Measurements from ENCODE around the gene TAS2R8. TPM values are rescaled to one million over a fixed set of nuclear protein-coding genes. Genes with fewer than 3 reads are reported as not detected.
"Not testable (repeated sequence)": the region's sequence is repeated elsewhere in the genome, so short reads cannot be mapped to it uniquely, and the experiment has no call there.

The TAS2R8 gene
- total RNA-seq, 5 donors from 2014 or later (not counting 1 experiment from before 2014, with no cell fraction given) = not detected

- no peak for ATAC-seq (replicated peaks in 1 of 4)
- H3K27me3 ChIP-seq (replicated peaks in 1 of 2; ENCODE audit: control insufficient read depth in 2 of 2, extremely low read depth in 1 of 2, insufficient read depth in 2 of 2, low read length in 1 of 2) = peaks cover 0 to 3% of the 10 kb centered on the region in 2 experiments
- DNase-seq = no peak
- no peak within 1 kb of the TSS for H3K4me3 Mint-ChIP-seq
- no peaks in the 10 kb centered on the region for H3K9me3 Mint-ChIP-seq
- H3K27ac ChIP-seq (ENCODE audit: low read length) = no peak within 1 kb of the TSS
- WGBS (ENCODE audit: insufficient coverage) = no CpG with 5 or more reads among the region's 4 CpGs
- no peak within 1 kb of the TSS for H3K27ac Mint-ChIP-seq
- no peaks in the 10 kb centered on the region for H3K9me3 ChIP-seq
- no peak within 1 kb of the TSS for H3K4me3 ChIP-seq (ENCODE audit: control insufficient read depth in 1 of 2, extremely low read depth in 1 of 2, low read length in 1 of 2)
- H3K36me3 Mint-ChIP-seq = no peaks in the 10 kb centered on the region
- H3K4me1 ChIP-seq (ENCODE audit: control insufficient read depth in 1 of 2, extremely low read depth in 1 of 2, insufficient read depth in 2 of 2, low read length in 2 of 2) = no peaks in the 10 kb centered on the region
- ChIA-PET POLR2A (no interaction called here), CTCF (no interaction called here)
- no peaks in the 10 kb centered on the region for H3K4me1 Mint-ChIP-seq
- peaks cover 30 to 36% of the 10 kb centered on the region in 2 donors for H3K27me3 Mint-ChIP-seq
- no peaks in the 10 kb centered on the region for H3K36me3 ChIP-seq (ENCODE audit: control insufficient read depth in 2 of 2, extremely low read depth in 1 of 2, insufficient read depth in 1 of 2, low read length in 1 of 2)
These were observed 4.5 kb downstream of the TAS2R8 start, which contains the start of gene TAS2R7 for GRCh38 chr12:10802587-10802986. TAS2R7 (minus strand) TSS chr12:10802627; CDS start chr12:10802570, 57 bp downstream.

GRCh38 chr12:10801741-10802140 is 5.3 kb downstream of the TAS2R8 start:
- Mint-ChIP-seq H3K36me3 (no peaks in the 10 kb centered on the region), H3K4me1 (no peaks in the 10 kb centered on the region), H3K9me3 (no peaks in the 10 kb centered on the region), H3K27ac (no peak overlapping the region), H3K4me3 (no peak overlapping the region), H3K27me3 (peaks cover 30 to 40% of the 10 kb centered on the region in 2 donors)
- 60% methylated on average over 1 of the region's 5 CpGs for WGBS (ENCODE audit: insufficient coverage)
- CTCF ChIA-PET = interaction anchor here in 1 of 2 donors (0.5 kb wide), 1 partner anchor 1935 kb away, joined by 3 read pairs; no protein-coding TSS in a partner anchor
- POLR2A ChIA-PET = no interaction called here
- H3K27ac ChIP-seq (ENCODE audit: low read length) = no peak overlapping the region
- H3K27me3 ChIP-seq (replicated peaks in 1 of 2; ENCODE audit: control insufficient read depth in 2 of 2, extremely low read depth in 1 of 2, insufficient read depth in 2 of 2, low read length in 1 of 2) = peaks cover 0 to 3% of the 10 kb centered on the region in 2 experiments
- no peaks in the 10 kb centered on the region for H3K36me3 ChIP-seq (ENCODE audit: control insufficient read depth in 2 of 2, extremely low read depth in 1 of 2, insufficient read depth in 1 of 2, low read length in 1 of 2)
- no peak for DNase-seq
- ATAC-seq (replicated peaks in 1 of 4) = no peak
- no peaks in the 10 kb centered on the region for H3K4me1 ChIP-seq (ENCODE audit: control insufficient read depth in 1 of 2, extremely low read depth in 1 of 2, insufficient read depth in 2 of 2, low read length in 2 of 2)
- H3K9me3 ChIP-seq = no peaks in the 10 kb centered on the region
- no peak overlapping the region for H3K4me3 ChIP-seq (ENCODE audit: control insufficient read depth in 1 of 2, extremely low read depth in 1 of 2, low read length in 1 of 2)

GRCh38 chr12:10794222-10794621 is 12.9 kb downstream of the TAS2R8 start:
- no peak overlapping the region for H3K4me3 Mint-ChIP-seq
- no peak for DNase-seq
- ATAC-seq (replicated peaks in 1 of 4) = no peak
- no peaks in the 10 kb centered on the region for H3K4me1 Mint-ChIP-seq
- no peaks in the 10 kb centered on the region for H3K36me3 Mint-ChIP-seq
- H3K4me1 ChIP-seq (ENCODE audit: control insufficient read depth in 1 of 2, extremely low read depth in 1 of 2, insufficient read depth in 2 of 2, low read length in 2 of 2) = no peaks in the 10 kb centered on the region
- POLR2A ChIA-PET = no interaction called here
- no peak overlapping the region for H3K27ac ChIP-seq (ENCODE audit: low read length)
- no peaks in the 10 kb centered on the region for H3K9me3 ChIP-seq
- no peak overlapping the region for H3K27ac Mint-ChIP-seq
- CTCF ChIA-PET = no interaction called here
- H3K27me3 ChIP-seq (replicated peaks in 1 of 2; ENCODE audit: control insufficient read depth in 2 of 2, extremely low read depth in 1 of 2, insufficient read depth in 2 of 2, low read length in 1 of 2) = peaks cover 0 to 5% of the 10 kb centered on the region in 2 experiments
- no CpG with 5 or more reads among the region's 2 CpGs for whole genome bisulfite sequencing (ENCODE audit: insufficient coverage)
- peaks cover 7% of the 10 kb centered on the region in 2 donors for H3K27me3 Mint-ChIP-seq
- H3K9me3 Mint-ChIP-seq = peaks cover 0 to 7% (median 0%) of the 10 kb centered on the region in 3 donors
- H3K36me3 ChIP-seq (ENCODE audit: control insufficient read depth in 2 of 2, extremely low read depth in 1 of 2, insufficient read depth in 1 of 2, low read length in 1 of 2) = no peaks in the 10 kb centered on the region
- no peak overlapping the region for H3K4me3 ChIP-seq (ENCODE audit: control insufficient read depth in 1 of 2, extremely low read depth in 1 of 2, low read length in 1 of 2)

- H3K27ac Mint-ChIP-seq; H3K9me3 Mint-ChIP-seq; H3K9me3 ChIP-seq; ATAC-seq (replicated peaks in 1 of 4); H3K27me3 Mint-ChIP-seq; H3K4me1 Mint-ChIP-seq; H3K4me1 ChIP-seq (ENCODE audit: control insufficient read depth in 1 of 2, extremely low read depth in 1 of 2, insufficient read depth in 2 of 2, low read length in 2 of 2); DNase-seq; H3K36me3 ChIP-seq (ENCODE audit: control insufficient read depth in 2 of 2, extremely low read depth in 1 of 2, insufficient read depth in 1 of 2, low read length in 1 of 2); H3K27me3 ChIP-seq (replicated peaks in 1 of 2; ENCODE audit: control insufficient read depth in 2 of 2, extremely low read depth in 1 of 2, insufficient read depth in 2 of 2, low read length in 1 of 2); H3K4me3 ChIP-seq (ENCODE audit: control insufficient read depth in 1 of 2, extremely low read depth in 1 of 2, low read length in 1 of 2); H3K4me3 Mint-ChIP-seq; H3K27ac ChIP-seq (ENCODE audit: low read length); CTCF ChIA-PET; H3K36me3 Mint-ChIP-seq; POLR2A ChIA-PET: not testable (repeated sequence)
- 97% methylated on average over 4 of the region's 4 CpGs for WGBS (ENCODE audit: insufficient coverage)
These were observed 15.3 kb downstream of the TAS2R8 start for GRCh38 chr12:10791769-10792168.

GRCh38 chr12:10783252-10783651 is 23.8 kb downstream of the TAS2R8 start:
- H3K36me3 Mint-ChIP-seq = no peaks in the 10 kb centered on the region
- CTCF ChIA-PET = no interaction called here
- ATAC-seq (replicated peaks in 1 of 4) (no peak), DNase-seq (no peak)
- H3K4me1 ChIP-seq (ENCODE audit: control insufficient read depth in 1 of 2, extremely low read depth in 1 of 2, insufficient read depth in 2 of 2, low read length in 2 of 2) = no peaks in the 10 kb centered on the region
- peaks cover 3 to 4% of the 10 kb centered on the region in 2 donors for H3K27me3 Mint-ChIP-seq
- no peak overlapping the region for H3K27ac Mint-ChIP-seq
- no peaks in the 10 kb centered on the region for H3K4me1 Mint-ChIP-seq
- H3K9me3 ChIP-seq = no peaks in the 10 kb centered on the region
- H3K36me3 ChIP-seq (ENCODE audit: control insufficient read depth in 2 of 2, extremely low read depth in 1 of 2, insufficient read depth in 1 of 2, low read length in 1 of 2) = no peaks in the 10 kb centered on the region
- H3K27ac ChIP-seq (ENCODE audit: low read length) = no peak overlapping the region
- WGBS (ENCODE audit: insufficient coverage) = 33% methylated on average over 1 of the region's 5 CpGs
- H3K4me3 ChIP-seq (ENCODE audit: control insufficient read depth in 1 of 2, extremely low read depth in 1 of 2, low read length in 1 of 2) = no peak overlapping the region
- H3K9me3 Mint-ChIP-seq = no peaks in the 10 kb centered on the region
- POLR2A ChIA-PET = no interaction called here
- no peak overlapping the region for H3K4me3 Mint-ChIP-seq
- H3K27me3 ChIP-seq (replicated peaks in 1 of 2; ENCODE audit: control insufficient read depth in 2 of 2, extremely low read depth in 1 of 2, insufficient read depth in 2 of 2, low read length in 1 of 2) = peaks cover 0 to 5% of the 10 kb centered on the region in 2 experiments

- no peaks in the 10 kb centered on the region for H3K4me1 Mint-ChIP-seq
- Histone ChIP-seq H3K27ac (ENCODE audit: low read length) (no peak overlapping the region), H3K36me3 (ENCODE audit: control insufficient read depth in 2 of 2, extremely low read depth in 1 of 2, insufficient read depth in 1 of 2, low read length in 1 of 2) (no peaks in the 10 kb centered on the region), H3K9me3 (no peaks in the 10 kb centered on the region), H3K27me3 (replicated peaks in 1 of 2; ENCODE audit: control insufficient read depth in 2 of 2, extremely low read depth in 1 of 2, insufficient read depth in 2 of 2, low read length in 1 of 2) (peaks cover 0 to 8% of the 10 kb centered on the region in 2 experiments), H3K4me3 (ENCODE audit: control insufficient read depth in 1 of 2, extremely low read depth in 1 of 2, low read length in 1 of 2) (no peak overlapping the region), H3K4me1 (ENCODE audit: control insufficient read depth in 1 of 2, extremely low read depth in 1 of 2, insufficient read depth in 2 of 2, low read length in 2 of 2) (no peaks in the 10 kb centered on the region)
- ChIA-PET CTCF (interaction anchor here (0.6 to 1.0 kb wide), 2 partner anchors 8 to 1382 kb away, joined by 3 read pairs; no protein-coding TSS in a partner anchor), POLR2A (no interaction called here)
- H3K9me3 Mint-ChIP-seq = no peaks in the 10 kb centered on the region
- H3K27me3 Mint-ChIP-seq = peaks cover 8 to 9% of the 10 kb centered on the region in 2 donors
- no peak overlapping the region for H3K27ac Mint-ChIP-seq
- 79% methylated on average over 2 of the region's 2 CpGs for WGBS (ENCODE audit: insufficient coverage)
- DNase-seq = no peak
- H3K4me3 Mint-ChIP-seq = no peak overlapping the region
- ATAC-seq (replicated peaks in 1 of 4) = no peak
- no peaks in the 10 kb centered on the region for H3K36me3 Mint-ChIP-seq
These were observed 28.0 kb downstream of the TAS2R8 start for GRCh38 chr12:10779103-10779502.

Measured in T-cell (primary cell).